ENCODE measurements around the gene THBS2. TPM values are rescaled to one million over a fixed set of nuclear protein-coding genes. Genes with fewer than 3 reads are reported as not detected.

THBS2 gene
- total and polyA plus RNA-seq, 2 of the 8 experiments (the other 6 are each of a cell fraction or from before 2014, with no cell fraction given), result 11.0 to 22.5 TPM

DNA sequence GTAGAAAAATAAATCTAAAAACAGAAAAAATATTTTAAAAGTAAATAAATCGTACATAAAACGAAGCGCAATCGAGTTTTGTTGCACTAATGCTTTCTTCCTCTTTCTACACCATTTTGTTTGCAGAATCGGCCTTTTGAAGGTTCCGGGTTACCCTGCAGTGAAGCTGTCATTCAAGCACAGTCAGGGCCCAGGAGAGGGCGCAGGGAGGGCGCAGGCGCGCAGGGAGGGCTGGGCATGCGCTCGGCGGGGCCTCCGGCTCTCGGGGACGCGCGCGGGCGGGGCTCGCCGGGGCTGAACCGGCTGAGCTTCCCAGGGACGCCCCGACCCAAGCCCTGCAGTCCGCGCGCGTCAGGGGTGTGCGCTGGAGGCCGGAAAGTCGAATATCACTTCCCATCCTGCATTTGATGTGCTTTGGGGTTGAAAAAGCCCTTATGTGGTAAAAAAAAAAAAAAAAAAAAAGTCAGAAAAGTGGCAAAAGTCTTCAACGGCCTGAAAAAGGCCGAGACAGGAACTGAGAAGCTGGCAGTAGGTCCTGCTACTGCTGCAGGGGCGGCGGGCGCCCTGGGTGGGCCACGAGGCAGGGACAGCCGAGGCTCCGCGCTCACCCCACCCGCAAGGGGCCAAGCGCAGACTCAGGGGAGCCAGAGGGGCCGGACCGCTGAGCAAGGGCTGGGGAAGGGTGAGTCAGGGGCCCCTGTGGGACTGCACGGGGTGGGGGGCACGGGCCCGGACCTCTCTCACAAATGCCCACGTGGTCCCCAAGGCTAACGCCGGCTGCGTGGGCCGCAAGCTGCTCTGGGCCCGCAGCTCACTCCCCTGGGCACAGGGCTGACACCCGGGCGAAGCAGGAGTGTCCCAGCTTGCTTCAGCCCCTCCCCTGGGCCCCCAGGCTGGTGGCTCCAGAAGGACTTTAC, 40.5 kb downstream of the THBS2 start:
- CTCF ChIA-PET (ENCODE audit: partially characterized antibody), result interaction anchor here (0.6 to 1.5 kb wide), 4 partner anchors 9 to 315 kb away, joined by 3 to 6 read pairs (median 4); no protein-coding TSS in a partner anchor
- Histone ChIP-seq H3K23ac (ENCODE audit: insufficient read length) (no peak overlapping the region), H3K4me3 (ENCODE audit: extremely low read depth in 1 of 4, insufficient read depth in 2 of 4, low read depth in 3 of 4, low read length in 4 of 4) (peak overlapping the region in 1 of 4 experiments; percentile 43; a peak in 2 of 8 replicates), H3K4me2 (ENCODE audit: insufficient read depth in 1 of 2, low read depth in 2 of 2, low read length in 2 of 2) (peak overlapping the region; percentile 44 to 57; a peak in 3 of 4 replicates), H3K18ac (ENCODE audit: extremely low read depth, low read length) (peak overlapping the region; percentile 48), H2BK15ac (ENCODE audit: low read length) (no peak overlapping the region), H3K27me3 (replicated peaks in 1 of 4; ENCODE audit: control insufficient read depth in 3 of 4, extremely low read depth in 1 of 4, insufficient read depth in 3 of 4, low read length in 3 of 4) (no peaks in the 10 kb centered on the region), H3K79me2 (ENCODE audit: control insufficient read depth in 1 of 2, insufficient read depth in 2 of 2, low read length in 2 of 2) (no peaks in the 10 kb centered on the region), H3K4me1 (replicated peaks in 1 of 4; ENCODE audit: control insufficient read depth in 3 of 4, insufficient read depth in 4 of 4, low read length in 3 of 4) (no peaks in the 10 kb centered on the region; a peak in 2 of 7 replicates), H3K79me1 (ENCODE audit: low read depth, low read length) (no peaks in the 10 kb centered on the region), H4K91ac (replicated peaks; ENCODE audit: insufficient read length, low read length) (peak overlapping the region; percentile 39), H2BK5ac (ENCODE audit: low read depth, low read length) (no peak overlapping the region), H4K20me1 (replicated peaks in 1 of 2; ENCODE audit: control insufficient read depth in 1 of 2, insufficient read depth in 2 of 2, low read length in 2 of 2) (no peaks in the 10 kb centered on the region), H4K8ac (ENCODE audit: extremely low read depth, insufficient read depth, low read length) (peak overlapping the region; percentile 62; the same call in 1 of the 2 replicates), H3K9me3 (ENCODE audit: insufficient read depth in 2 of 2, low read depth in 1 of 2, low read length in 1 of 2) (no peaks in the 10 kb centered on the region; a peak in 1 of 4 replicates), H3K56ac (replicated peaks; ENCODE audit: insufficient read length, low read depth, low read length) (no peak overlapping the region), H3K36me3 (ENCODE audit: control insufficient read depth in 2 of 4, insufficient read depth in 4 of 4, low read length in 3 of 4) (no peaks in the 10 kb centered on the region; a peak in 2 of 8 replicates), H2BK120ac (replicated peaks; ENCODE audit: low read depth, low read length) (no peak overlapping the region), H2AK5ac (ENCODE audit: low read depth, low read length) (no peak overlapping the region), H2AFZ (ENCODE audit: low read length) (peak overlapping the region; percentile 15; the same call in 1 of the 2 replicates), H4K5ac (ENCODE audit: insufficient read length, low read depth, low read length) (no peak overlapping the region), H3K4ac (replicated peaks; ENCODE audit: insufficient read length, low read depth, low read length) (no peak overlapping the region), H3K27ac (ENCODE audit: low read depth, low read length) (no peak overlapping the region), H3K23me2 (ENCODE audit: low read depth, low read length) (peaks cover 4% of the 10 kb centered on the region; the same call in 1 of the 2 replicates), H3K9ac (replicated peaks in 1 of 4; ENCODE audit: extremely low read depth in 1 of 4, low read depth in 3 of 4, low read length in 3 of 4) (no peak overlapping the region), H2BK20ac (ENCODE audit: low read length) (no peak overlapping the region), H3K14ac (ENCODE audit: insufficient read length) (no peak overlapping the region), H2BK12ac (ENCODE audit: low read depth, low read length) (no peak overlapping the region)
- no peak for FAIRE-seq
- DNase-seq (ENCODE audit: low read depth in 1 of 2, low spot score in 2 of 2), result peak; percentile 54 to 87
- POLR2A ChIA-PET (ENCODE audit: partially characterized antibody), result interaction anchor here (1.9 kb wide), 1 partner anchor 38 kb away, joined by 4 read pairs; no protein-coding TSS in a partner anchor
- WGBS, 2 experiments (ENCODE audit: extremely low coverage in 1 of 2, insufficient coverage in 1 of 2, insufficient read length in 1 of 2, insufficient replicate concordance in 2 of 2, low coverage in 1 of 2, low lambda C conversion rate in 2 of 2, missing lambda C conversion rate in 1 of 2), result 44% methylated on average over 47 of the region's 56 CpGs; no CpG with 5 or more reads in 1 of the 2 experiments
- no peak for TF ChIP-seq CHD1 (IDR thresholded peaks at IDR 0.05; ENCODE audit: low read depth, low read length)

Data from H1 (cell line).